Uterus (tissue), 2 donors: ENCODE results near the gene PLXDC2.

Experiments
- POLR2A ChIP-seq, 2 donors: fragments of 450-650 bp; IDR thresholded peaks; one replicate each; pipeline ENCODE4 v1.6.1; 2016; ENCODE audit warnings: antibody characterized with exemption in 2 of 2, mild to moderate bottlenecking in 1 of 2, moderate library complexity in 1 of 2
- TF ChIP-seq, protein P1 (sequence below), 4 experiments: fragments of 200-600 bp in 2 of 4; fragments of 450-650 bp in 2 of 4; sonication (generic) in 2 of 4; IDR thresholded peaks; one replicate each; pipeline ENCODE4 v1.5.1; 2016 to 2019; ENCODE audit warnings: antibody characterized with exemption in 4 of 4, mild to moderate bottlenecking in 2 of 4, moderate library complexity in 1 of 4

DNA sequence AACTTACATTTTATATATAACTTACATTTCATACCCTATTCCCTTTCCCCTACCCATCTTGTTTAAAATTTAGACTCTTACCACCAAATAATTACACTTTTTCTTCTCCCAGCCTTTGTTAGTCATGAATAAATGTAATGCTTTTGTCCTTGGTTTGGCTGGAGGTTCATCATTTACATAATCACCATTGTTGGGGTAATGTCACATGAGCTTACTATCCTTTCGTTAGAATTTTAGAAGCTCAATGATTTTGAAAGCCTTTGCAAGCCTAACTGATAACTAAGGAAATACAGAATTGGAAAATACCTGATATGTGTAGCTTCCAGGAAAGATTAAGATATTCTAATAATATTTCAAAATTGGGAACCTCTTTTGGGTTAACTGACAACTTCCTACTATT is 171.7 kb downstream of the PLXDC2 start:
- TF ChIP-seq, protein P1, sequence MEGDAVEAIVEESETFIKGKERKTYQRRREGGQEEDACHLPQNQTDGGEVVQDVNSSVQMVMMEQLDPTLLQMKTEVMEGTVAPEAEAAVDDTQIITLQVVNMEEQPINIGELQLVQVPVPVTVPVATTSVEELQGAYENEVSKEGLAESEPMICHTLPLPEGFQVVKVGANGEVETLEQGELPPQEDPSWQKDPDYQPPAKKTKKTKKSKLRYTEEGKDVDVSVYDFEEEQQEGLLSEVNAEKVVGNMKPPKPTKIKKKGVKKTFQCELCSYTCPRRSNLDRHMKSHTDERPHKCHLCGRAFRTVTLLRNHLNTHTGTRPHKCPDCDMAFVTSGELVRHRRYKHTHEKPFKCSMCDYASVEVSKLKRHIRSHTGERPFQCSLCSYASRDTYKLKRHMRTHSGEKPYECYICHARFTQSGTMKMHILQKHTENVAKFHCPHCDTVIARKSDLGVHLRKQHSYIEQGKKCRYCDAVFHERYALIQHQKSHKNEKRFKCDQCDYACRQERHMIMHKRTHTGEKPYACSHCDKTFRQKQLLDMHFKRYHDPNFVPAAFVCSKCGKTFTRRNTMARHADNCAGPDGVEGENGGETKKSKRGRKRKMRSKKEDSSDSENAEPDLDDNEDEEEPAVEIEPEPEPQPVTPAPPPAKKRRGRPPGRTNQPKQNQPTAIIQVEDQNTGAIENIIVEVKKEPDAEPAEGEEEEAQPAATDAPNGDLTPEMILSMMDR (IDR thresholded peaks at IDR 0.05), result no peak
- TF ChIP-seq POLR2A (IDR thresholded peaks at IDR 0.05), result no peak
